Activated T-cell treated with anti-CD3 and anti-CD28 coated beads, Interleukin-2, amount 50 U/mL, for 72 hours (primary cell): Measurements from ENCODE around the gene NXNL1. TPM values are rescaled to one million over a fixed set of nuclear protein-coding genes. Genes with fewer than 3 reads are reported as not detected.

Experiments
- ATAC-seq, 2 donors: fragments of 150-1000 bp; cut with Tn5 transposase; replicated peaks in 1 of 2; 2 replicates each; pipeline ENCODE4 v1.10.0; 2021; ENCODE audit warnings: moderate library complexity in 2 of 2, mild to moderate bottlenecking in 1 of 2
- DNase-seq, 2 donors: peaks; one replicate each; pipeline ENCODE4 v3.0.0; 2021 to 2022; ENCODE audit warnings: mixed read lengths in 1 of 2
- H3K27ac Mint-ChIP-seq: one replicate; pipeline ENCODE4 v1.8.0; 2022; ENCODE audit warnings: mild to moderate bottlenecking, moderate library complexity, mixed read lengths
- H3K27me3 Mint-ChIP-seq: one replicate; pipeline ENCODE4 v1.8.0; 2022; ENCODE audit warnings: low read depth, mixed read lengths
- H3K36me3 Mint-ChIP-seq, 2 donors: one replicate each; pipeline ENCODE4 v1.8.0; 2022; ENCODE audit warnings: mixed read lengths in 2 of 2, mild to moderate bottlenecking in 1 of 2; ENCODE audit not compliant: insufficient read depth in 2 of 2
- H3K4me1 Mint-ChIP-seq: one replicate; pipeline ENCODE4 v1.8.0; 2022; ENCODE audit warnings: low read depth, mixed read lengths
- H3K4me3 Mint-ChIP-seq, 2 donors: one replicate each; pipeline ENCODE4 v1.8.0; 2022; ENCODE audit warnings: mild to moderate bottlenecking in 2 of 2, mixed read lengths in 2 of 2, moderate library complexity in 2 of 2
- H3K9me3 Mint-ChIP-seq, 2 donors: one replicate each; pipeline ENCODE4 v1.8.0; 2022; ENCODE audit warnings: mixed read lengths in 2 of 2
- total RNA-seq, 2 donors: library from RNA; stranded (reverse); gene quantifications; one replicate each; pipeline ENCODE4 v1.2.3, GENCODE V29; 2022

The NXNL1 gene
- total RNA-seq, 2 donors from 2014 or later, result not detected

- DNase-seq (no peak), ATAC-seq (no peak)
- Mint-ChIP-seq H3K36me3 (no peaks in the 10 kb centered on the region), H3K9me3 (no peaks in the 10 kb centered on the region), H3K27me3 (no peaks in the 10 kb centered on the region), H3K4me1 (peaks cover 23% of the 10 kb centered on the region), H3K4me3 (no peak overlapping the region), H3K27ac (no peak overlapping the region)
These were observed 35.0 kb upstream of the NXNL1 start for GRCh38 chr19:17495639-17496296.

GRCh38 chr19:17491287-17491686 lies 30.6 kb upstream of the NXNL1 start:
- H3K9me3 Mint-ChIP-seq, result no peaks in the 10 kb centered on the region
- H3K4me1 Mint-ChIP-seq, result peaks cover 39% of the 10 kb centered on the region
- DNase-seq (no peak), ATAC-seq (no peak)
- no peak overlapping the region for H3K27ac Mint-ChIP-seq
- no peaks in the 10 kb centered on the region for H3K27me3 Mint-ChIP-seq
- no peak overlapping the region for H3K4me3 Mint-ChIP-seq
- H3K36me3 Mint-ChIP-seq, result no peaks in the 10 kb centered on the region

DNA sequence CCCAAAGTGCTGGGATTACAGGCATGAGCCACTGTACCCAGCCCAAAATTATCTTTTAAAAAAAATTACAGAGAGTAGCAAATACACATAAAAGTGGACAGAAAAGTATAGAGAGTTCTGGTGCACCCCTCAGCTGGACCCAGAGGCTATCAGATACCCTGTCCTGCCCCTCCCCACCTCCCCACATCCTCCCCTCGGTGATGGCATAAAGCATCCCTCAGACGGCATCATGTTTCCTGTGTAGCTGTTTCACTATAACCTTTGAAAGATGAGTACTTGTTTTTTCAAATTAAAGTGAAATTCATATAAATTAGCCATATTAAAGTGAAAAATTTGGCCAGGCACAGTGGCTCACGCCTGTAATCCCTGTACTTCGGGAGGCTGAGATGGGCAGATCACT lies 29.7 kb upstream of the NXNL1 start:
- DNase-seq, result peak in 1 of 2 donors; percentile 29
- no peaks in the 10 kb centered on the region for H3K27me3 Mint-ChIP-seq
- no peak overlapping the region for H3K4me3 Mint-ChIP-seq
- H3K9me3 Mint-ChIP-seq, result no peaks in the 10 kb centered on the region
- no peaks in the 10 kb centered on the region for H3K36me3 Mint-ChIP-seq
- peak in 1 of 2 donors; percentile 55 for ATAC-seq
- peaks cover 30% of the 10 kb centered on the region for H3K4me1 Mint-ChIP-seq
- H3K27ac Mint-ChIP-seq, result no peak overlapping the region

GRCh38 chr19:17489392-17490030 lies 28.8 kb upstream of the NXNL1 start:
- Mint-ChIP-seq H3K36me3 (no peaks in the 10 kb centered on the region), H3K27ac (no peak overlapping the region), H3K9me3 (no peaks in the 10 kb centered on the region), H3K4me1 (peaks cover 30% of the 10 kb centered on the region), H3K4me3 (peak overlapping the region in 1 of 2 donors; percentile 33), H3K27me3 (no peaks in the 10 kb centered on the region)
- ATAC-seq, result no peak
- DNase-seq, result no peak

DNA sequence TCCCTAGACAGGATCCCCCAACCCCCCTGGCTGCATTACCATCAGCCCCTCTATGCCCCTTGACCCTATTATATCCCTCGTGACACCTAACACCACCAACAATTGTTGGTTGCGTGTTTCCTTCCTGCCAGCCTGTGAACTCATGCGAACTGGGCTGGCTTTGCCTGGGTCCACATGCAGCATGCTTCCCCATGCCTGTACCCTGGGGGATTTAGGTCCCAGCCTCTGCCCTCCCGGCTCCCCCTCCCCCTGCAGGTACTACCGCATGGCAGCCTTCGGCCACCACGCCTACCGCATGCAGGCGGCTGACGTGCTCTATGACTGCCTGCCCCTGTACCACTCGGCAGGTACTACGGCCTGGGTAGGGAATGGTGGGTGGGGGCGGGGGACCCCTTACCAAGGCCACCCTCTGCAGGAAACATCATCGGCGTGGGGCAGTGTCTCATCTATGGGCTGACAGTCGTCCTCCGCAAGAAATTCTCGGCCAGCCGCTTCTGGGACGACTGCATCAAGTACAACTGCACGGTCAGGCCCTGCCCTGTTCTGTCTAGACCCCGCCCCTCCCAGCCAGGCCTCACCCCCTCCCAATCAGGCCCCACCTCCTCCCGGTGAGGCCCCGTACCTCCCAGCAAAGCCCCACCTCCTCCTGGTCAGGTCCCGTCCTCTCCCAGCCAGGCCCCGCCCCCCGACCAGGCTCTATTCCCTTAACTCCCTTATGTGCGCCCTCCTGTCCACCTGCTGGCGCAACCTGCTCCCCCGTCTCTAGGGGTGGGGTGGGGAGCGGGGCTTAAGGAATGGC lies 28.1 kb upstream of the NXNL1 start:
- H3K27me3 Mint-ChIP-seq, result no peaks in the 10 kb centered on the region
- no peak overlapping the region for H3K27ac Mint-ChIP-seq
- H3K36me3 Mint-ChIP-seq, result no peaks in the 10 kb centered on the region
- ATAC-seq, result peak; percentile 95 to 96
- peaks cover 30% of the 10 kb centered on the region for H3K4me1 Mint-ChIP-seq
- DNase-seq, result peak; percentile 75 to 77
- H3K9me3 Mint-ChIP-seq, result no peaks in the 10 kb centered on the region
- peak overlapping the region; percentile 36 to 60 for H3K4me3 Mint-ChIP-seq

- no peaks in the 10 kb centered on the region for H3K36me3 Mint-ChIP-seq
- no peaks in the 10 kb centered on the region for H3K27me3 Mint-ChIP-seq
- H3K4me1 Mint-ChIP-seq, result peaks cover 30% of the 10 kb centered on the region
- ATAC-seq, result no peak
- H3K27ac Mint-ChIP-seq, result no peak overlapping the region
- no peak overlapping the region for H3K4me3 Mint-ChIP-seq
- DNase-seq, result no peak
- H3K9me3 Mint-ChIP-seq, result no peaks in the 10 kb centered on the region
These were observed 26.8 kb upstream of the NXNL1 start for GRCh38 chr19:17487284-17488121.

GRCh38 chr19:17486545-17487240 lies 26.0 kb upstream of the NXNL1 start:
- DNase-seq, result no peak
- no peaks in the 10 kb centered on the region for H3K9me3 Mint-ChIP-seq
- no peaks in the 10 kb centered on the region for H3K27me3 Mint-ChIP-seq
- H3K36me3 Mint-ChIP-seq, result no peaks in the 10 kb centered on the region
- peaks cover 30% of the 10 kb centered on the region for H3K4me1 Mint-ChIP-seq
- H3K4me3 Mint-ChIP-seq, result no peak overlapping the region
- ATAC-seq, result no peak
- no peak overlapping the region for H3K27ac Mint-ChIP-seq

- no peaks in the 10 kb centered on the region for H3K36me3 Mint-ChIP-seq
These were observed 23.9 kb upstream of the NXNL1 start for GRCh38 chr19:17484520-17485185.

DNA sequence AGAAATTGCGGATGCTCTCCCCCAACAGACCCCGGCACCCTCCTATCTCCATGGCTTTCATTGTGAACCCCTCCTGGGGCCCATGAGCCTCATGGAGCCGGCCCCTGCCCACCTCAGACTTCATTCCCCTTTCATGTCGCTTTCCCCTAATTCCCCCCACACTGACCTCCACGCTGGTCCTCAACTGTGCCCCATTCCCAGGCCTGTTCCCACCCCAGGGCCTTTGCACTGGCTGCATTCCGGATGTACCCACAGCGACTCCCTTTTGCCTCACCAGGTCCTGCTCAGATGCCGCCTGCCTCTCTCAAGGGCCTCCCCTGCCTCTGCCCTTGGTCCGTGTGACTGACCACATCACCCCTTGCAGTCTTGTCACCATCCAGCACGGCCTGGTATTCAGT lies 22.9 kb upstream of the NXNL1 start:
- no peaks in the 10 kb centered on the region for H3K27me3 Mint-ChIP-seq
- H3K36me3 Mint-ChIP-seq, result no peaks in the 10 kb centered on the region
- peaks cover 8% of the 10 kb centered on the region for H3K4me1 Mint-ChIP-seq
- ATAC-seq (no peak), DNase-seq (no peak)
- no peak overlapping the region for H3K27ac Mint-ChIP-seq
- no peaks in the 10 kb centered on the region for H3K9me3 Mint-ChIP-seq
- H3K4me3 Mint-ChIP-seq, result no peak overlapping the region

More at GRCh38 chr19:17484520-17485185, 23.9 kb upstream of the NXNL1 start:
- DNase-seq (no peak), ATAC-seq (no peak)
- H3K4me3 Mint-ChIP-seq, result no peak overlapping the region
- H3K27me3 Mint-ChIP-seq, result no peaks in the 10 kb centered on the region
- no peak overlapping the region for H3K27ac Mint-ChIP-seq
- no peaks in the 10 kb centered on the region for H3K9me3 Mint-ChIP-seq
- peaks cover 16% of the 10 kb centered on the region for H3K4me1 Mint-ChIP-seq

GRCh38 chr19:17482877-17483604 lies 22.3 kb upstream of the NXNL1 start:
- DNase-seq (no peak), ATAC-seq (no peak)
- Mint-ChIP-seq H3K4me1 (peaks cover 2% of the 10 kb centered on the region), H3K4me3 (no peak overlapping the region), H3K27me3 (no peaks in the 10 kb centered on the region), H3K36me3 (no peaks in the 10 kb centered on the region), H3K27ac (no peak overlapping the region), H3K9me3 (no peaks in the 10 kb centered on the region)

GRCh38 chr19:17481986-17482385 lies 21.3 kb upstream of the NXNL1 start:
- Mint-ChIP-seq H3K9me3 (no peaks in the 10 kb centered on the region), H3K27ac (no peak overlapping the region), H3K4me1 (no peaks in the 10 kb centered on the region), H3K4me3 (no peak overlapping the region), H3K36me3 (no peaks in the 10 kb centered on the region), H3K27me3 (no peaks in the 10 kb centered on the region)
- DNase-seq (no peak), ATAC-seq (no peak)
